NCI-H2196 treated with DMSO at 0.1 percent for 48 hours (cell line): ENCODE measurements around the gene TRANK1.
"Not testable (repeated sequence)": the region's sequence is repeated elsewhere in the genome, so short reads cannot be mapped to it uniquely, and the experiment has no call there.

ENCODE experiments used
- DNase-seq: peaks from one replicate; lab custom pipeline; 2025; ENCODE audit not compliant: unreplicated experiment; lab: John Stamatoyannopoulos, UW

The TRANK1 gene

DNA sequence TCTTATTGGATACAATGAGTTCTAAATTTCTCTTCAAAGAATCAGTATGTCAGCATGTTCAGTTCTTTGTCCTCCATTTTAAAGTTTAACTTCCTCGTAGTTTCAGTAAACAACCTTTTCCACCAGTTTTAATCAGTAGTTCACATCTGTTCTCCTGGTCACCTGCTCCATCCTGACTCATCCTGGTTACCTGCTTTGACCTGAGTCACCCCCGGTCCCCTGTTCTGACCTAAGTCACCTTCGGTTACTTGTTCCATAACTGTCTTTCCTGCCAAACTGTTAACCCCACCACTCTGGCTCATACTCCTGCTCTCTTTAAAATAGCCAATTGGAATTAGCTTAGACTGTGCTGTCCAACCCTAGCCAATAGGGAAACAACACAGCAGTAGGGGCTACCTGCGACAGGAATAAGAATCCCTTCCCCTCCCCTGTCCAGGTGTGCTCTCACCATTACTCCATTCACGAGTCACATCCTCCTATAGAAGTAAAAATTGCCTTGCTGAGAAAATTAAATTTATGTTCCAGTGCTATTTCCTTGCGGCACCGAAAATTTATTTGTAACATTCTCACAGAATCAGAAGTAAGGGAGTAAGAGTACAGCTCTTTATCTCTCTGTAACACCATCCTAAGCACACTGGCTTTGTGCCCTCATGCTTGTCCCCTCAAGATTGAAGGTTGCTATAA lies 23.8 kb downstream of the TRANK1 start:
- no peak for DNase-seq

- DNase-seq = no peak
These were observed 25.3 kb downstream of the TRANK1 start for GRCh38 chr3:36919439-36920160.

DNA sequence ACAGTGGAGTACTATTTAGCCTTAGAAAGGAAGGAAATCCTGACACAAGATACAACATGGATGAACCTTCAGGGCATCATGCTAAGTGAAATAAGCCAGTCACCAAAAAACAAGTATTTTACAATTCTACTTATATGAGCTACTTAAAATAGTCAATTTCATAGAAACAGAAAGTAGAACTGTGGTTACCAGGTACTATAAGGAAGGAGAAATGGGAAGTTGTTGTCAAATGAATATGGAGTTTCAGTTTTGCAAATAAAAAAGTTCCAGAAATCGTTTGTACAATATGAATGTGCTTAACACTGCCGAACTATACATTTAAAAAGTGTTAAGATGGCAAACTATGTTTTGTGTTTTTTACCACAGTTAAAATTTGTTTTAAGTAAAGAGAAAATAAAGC lies 26.8 kb downstream of the TRANK1 start:
- DNase-seq = no peak

GRCh38 chr3:36911990-36912804 lies 32.7 kb downstream of the TRANK1 start:
- no peak for DNase-seq

- DNase-seq = no peak
These were observed 35.2 kb downstream of the TRANK1 start for GRCh38 chr3:36909666-36910065.

GRCh38 chr3:36909181-36909580 lies 35.7 kb downstream of the TRANK1 start:
- DNase-seq = no peak

GRCh38 chr3:36908647-36909180 lies 36.1 kb downstream of the TRANK1 start:
- no peak for DNase-seq

DNA sequence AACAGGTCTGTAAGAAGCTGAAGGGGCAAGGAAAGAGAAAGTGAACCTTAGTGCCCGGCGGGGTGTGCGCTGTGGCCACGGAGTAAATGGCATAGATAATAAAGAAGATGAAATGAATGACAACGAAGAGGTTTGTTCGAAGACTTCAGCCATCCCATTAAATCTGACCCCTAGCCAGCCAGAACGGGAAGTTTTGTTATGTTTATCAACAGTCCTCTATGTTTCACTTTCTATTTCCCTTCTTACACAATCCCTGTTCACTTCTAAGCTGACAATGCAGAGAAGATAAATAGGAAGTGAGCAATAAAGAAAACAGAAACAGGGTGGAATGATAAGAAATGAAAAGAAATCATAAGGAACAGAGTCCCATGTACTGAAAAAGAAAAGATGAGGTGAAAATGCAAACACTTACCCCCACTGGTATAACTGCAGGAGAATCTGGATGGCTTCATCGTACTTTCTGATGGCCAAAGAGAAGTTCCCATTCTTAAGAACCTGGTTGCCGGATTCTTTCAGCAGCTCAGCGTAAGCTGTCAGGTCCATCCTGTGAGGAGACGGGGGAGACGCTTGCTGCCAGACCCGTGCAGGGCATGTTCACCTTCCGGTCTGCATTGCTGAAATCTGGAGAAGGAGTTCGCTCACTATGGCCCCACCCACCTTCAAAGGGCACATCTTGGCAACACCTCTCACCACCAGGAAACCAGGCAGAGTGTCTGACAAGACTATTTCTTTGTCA lies 36.8 kb downstream of the TRANK1 start:
- no peak for DNase-seq

DNA sequence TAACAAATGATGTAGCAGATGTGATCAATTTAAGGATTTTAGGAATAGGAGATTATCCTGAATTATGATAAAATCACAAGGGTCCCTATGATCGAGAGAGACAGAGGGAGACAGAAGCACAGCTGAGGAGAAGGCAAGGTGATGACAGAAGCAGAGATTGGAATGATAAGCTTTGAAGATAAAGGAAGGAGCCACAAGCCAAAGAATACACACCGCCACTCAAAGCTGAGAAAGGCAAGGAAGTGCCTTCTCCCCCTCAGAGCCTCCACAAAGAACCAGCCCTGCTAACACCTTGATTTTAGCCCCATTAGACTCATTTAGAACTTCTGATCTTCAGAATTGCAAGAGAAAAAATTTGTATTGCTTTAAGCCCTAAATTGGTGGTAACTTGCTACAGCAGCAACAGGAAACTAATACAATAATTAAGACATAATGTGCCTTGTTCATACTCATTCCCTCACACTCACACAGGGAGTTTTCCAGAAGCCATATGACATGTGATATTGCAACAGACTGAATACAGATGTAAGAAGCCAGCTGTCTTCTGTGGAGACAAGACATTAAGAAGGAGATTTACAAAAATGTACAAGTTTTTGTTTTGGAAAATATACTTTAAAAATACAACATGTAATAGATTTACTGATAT lies 38.2 kb downstream of the TRANK1 start:
- DNase-seq = no peak

DNA sequence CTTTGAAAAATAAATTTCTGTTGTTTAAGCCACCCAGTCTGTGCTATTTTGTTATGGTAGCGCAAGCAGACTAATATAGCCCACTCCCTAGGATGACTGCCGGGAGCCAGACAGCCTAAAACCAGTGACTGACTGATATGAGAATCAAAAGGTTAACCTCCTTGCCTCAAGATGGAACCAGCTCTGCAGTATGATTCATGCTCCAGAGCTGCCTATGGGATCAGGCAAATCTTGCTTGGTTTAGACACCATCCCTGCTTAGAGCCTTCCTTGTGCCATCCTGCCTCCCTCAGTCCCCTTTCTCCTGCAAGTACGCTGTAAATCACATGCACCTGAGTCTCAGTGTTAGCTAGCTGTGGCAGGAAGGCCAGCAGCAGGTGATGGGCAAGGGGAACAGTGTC lies 39.3 kb downstream of the TRANK1 start:
- no peak for DNase-seq

GRCh38 chr3:36904641-36905040 lies 40.2 kb downstream of the TRANK1 start:
- no peak for DNase-seq

DNA sequence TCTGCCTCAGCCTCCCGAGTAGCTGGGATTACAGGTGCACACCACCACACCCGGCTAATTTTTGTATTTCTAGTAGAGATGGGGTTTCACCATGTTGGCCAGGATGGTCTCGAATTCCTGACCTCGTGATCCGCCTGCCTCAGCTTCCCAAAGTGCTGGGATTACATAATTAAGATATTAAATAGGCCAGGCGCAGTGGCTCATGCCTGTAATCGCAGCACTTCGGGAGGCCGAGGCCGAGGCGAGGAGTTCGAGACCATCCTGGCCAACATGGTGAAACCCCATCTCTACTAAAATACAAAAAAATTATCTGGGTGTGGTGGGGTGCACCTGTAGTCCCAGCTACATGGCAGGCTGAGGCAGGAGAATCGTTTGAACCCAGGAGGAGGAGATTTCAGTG lies 40.8 kb downstream of the TRANK1 start:
- DNase-seq = not testable (repeated sequence)

GRCh38 chr3:36903119-36903882 lies 41.6 kb downstream of the TRANK1 start:
- no peak for DNase-seq

DNA sequence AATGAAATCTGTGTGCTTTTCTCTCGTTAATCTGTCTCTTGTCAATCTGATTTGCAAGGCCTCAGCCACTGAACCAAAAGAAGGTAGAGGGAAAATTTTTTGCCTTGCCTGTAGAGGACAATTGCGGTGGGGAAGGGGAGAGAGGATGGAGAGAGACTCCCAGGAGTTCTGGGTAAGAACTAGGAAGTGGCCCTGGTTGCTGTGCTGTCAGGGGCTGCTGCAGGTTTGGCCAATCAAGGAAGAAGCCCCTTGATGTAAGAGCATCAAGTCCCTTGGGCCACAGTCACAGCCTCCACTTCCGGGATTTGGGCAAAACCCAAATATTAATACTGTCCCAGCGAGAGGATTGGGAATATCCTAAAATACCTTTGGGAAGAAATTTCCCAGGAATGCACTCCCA lies 43.3 kb downstream of the TRANK1 start:
- DNase-seq = no peak

DNA sequence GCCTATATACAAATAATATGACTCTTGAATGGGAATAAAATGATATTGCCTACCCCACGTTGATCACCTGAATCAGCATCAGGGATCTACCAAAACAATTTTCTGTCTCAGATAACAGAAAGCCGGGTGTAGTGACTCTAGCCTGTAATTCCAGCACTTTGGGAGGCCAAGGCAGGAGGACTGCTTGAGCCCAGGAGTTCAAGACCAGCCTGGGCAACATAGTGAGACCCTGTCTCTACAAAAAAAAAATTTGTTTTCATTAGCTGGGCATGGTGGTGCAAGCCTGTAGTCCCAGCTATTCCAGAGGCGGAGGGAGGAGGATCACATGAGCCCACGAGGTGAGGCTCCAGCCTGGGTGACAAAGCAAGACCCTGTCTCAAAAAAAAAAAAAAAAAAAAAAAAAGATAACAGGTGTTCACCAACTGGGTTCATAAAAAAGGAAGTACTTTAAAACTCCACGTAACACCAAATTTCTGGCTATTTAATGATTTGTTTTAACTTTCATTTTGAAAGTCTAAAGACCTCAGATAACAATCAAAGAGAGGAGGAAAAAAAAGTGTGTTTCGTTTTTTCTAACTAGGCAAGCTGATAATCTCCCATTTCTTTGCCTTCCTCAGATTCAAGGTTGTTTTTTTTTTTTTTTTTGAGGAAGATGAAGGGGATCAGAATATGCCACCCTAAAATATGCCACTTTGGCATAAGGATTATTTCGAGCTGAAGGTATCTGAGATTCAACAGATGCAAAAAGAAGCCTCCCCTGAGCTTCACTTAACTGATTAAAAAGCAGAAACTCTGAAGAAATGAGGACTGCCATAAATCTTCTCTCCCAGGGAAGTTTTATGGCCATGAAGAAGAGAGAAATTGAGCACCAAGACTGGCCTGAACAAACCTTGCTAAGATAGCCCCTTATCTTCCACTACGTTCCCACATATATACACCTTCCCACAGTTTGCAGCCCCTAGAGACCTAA lies 44.1 kb downstream of the TRANK1 start:
- DNase-seq = no peak

- no peak for DNase-seq
These were observed 49.1 kb downstream of the TRANK1 start for GRCh38 chr3:36895496-36896409.

GRCh38 chr3:36894914-36895313 lies 49.9 kb downstream of the TRANK1 start:
- DNase-seq = no peak

- no peak for DNase-seq
These were observed 51.0 kb downstream of the TRANK1 start for GRCh38 chr3:36893826-36894225.
